Raji (cell line): ENCODE measurements around the gene PRR12.

Experiments used
- POLR2A ChIP-seq: IDR thresholded peaks from 2 replicates; pipeline ENCODE4 v1.6.1; 2011; ENCODE audit warnings: low read depth, low read length, control low read depth; ENCODE audit not compliant: insufficient read depth

Gene PRR12

DNA sequence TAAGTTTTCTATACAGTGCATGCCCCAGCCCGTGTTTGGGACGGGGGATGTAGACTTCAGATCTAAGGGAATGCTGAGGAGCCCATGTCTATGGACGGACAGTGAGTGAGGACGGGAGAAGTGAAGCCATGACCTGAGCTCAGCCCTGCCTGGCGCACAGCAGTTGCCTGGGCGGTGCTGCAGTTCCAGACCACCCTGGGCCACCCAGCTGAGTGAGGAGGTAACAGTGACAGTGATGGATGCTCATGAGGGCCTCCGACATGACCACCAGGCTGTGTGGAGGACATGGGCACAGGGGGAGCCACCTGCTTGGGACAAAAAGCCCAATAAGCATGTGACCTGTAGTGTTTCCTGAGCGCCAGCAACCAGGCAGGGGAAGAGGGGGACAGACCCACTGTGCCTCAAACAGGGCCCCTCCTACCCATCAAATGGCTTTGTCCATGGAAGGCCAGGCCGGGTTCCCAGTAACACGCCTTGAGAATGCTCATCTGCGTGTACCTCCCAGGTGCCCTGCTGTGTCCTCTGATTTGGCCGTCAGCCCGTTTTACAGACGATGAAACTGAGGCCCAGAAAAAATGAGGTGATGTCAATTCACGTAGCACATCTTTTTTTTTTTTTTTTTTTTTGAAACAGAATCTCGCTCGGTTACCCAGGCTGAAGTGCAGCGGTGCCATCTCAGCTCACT is 33.2 kb upstream of the PRR12 start:
- TF ChIP-seq POLR2A: no peak

GRCh38 chr19:49558591-49558990 is 32.4 kb upstream of the PRR12 start:
- no peak for TF ChIP-seq POLR2A

DNA sequence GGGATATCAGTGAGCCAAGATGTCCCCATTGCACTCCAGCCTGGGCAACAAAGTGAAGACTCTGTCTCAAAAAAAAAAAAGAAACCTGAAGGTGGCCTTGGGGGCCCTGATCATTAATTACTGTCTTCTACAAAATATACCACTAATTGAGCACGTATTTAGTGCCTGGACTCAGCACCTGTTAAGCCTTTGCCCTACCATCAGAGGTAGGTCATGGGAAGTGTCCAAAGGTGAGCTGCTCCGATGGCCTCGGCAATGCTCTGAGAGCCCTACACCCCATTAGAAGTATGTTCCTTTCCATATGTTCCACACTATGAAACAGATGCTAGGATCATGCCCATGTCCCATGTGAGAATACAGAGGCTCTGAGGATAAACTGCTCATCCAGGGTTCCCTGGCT is 31.5 kb upstream of the PRR12 start:
- TF ChIP-seq POLR2A: no peak

DNA sequence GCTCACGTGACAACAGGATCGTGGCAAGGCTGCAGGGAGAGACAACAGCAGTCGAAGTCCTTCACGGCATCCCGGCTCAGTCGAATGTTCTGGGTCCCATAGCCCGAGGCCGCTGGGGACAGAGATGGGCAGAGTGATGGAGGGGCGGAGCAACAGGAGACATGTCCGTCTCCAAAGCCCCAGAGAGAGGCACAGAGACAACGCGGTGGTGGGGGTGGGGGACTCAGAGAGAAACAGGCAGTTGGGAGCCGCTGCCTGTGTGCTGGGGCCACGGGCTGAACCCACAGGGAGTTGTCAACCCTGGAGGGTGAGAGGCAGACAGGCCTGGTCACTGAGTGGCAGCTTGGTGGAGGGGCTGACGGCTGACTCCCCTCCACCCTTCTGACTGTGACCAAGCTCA is 31.1 kb upstream of the PRR12 start:
- no peak for TF ChIP-seq POLR2A

GRCh38 chr19:49560358-49560900 is 30.6 kb upstream of the PRR12 start:
- no peak for TF ChIP-seq POLR2A

- no peak for TF ChIP-seq POLR2A
Measured at GRCh38 chr19:49564616-49565045, 26.4 kb upstream of the PRR12 start.

DNA sequence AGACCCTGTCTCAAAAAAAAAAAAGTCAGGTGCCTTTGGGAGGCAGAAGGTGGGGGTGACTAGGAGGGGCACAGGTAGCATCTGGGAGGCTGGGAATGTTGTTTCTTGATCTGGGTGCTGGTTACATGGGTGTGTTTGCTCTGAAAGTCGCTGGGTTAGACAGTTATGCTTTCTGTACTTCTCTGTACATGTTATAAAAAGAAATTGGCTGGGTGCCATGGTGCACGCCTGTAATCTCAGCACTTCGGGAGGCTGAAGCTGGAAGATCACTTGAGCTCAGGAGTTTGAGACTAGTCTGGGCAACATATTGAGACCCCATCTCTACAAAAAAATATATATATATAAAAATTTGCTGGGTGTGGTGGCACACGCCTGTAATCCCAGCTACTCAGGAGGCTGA is 25.7 kb upstream of the PRR12 start:
- TF ChIP-seq POLR2A: no peak

GRCh38 chr19:49566302-49566701 is 24.7 kb upstream of the PRR12 start:
- TF ChIP-seq POLR2A: no peak

- no peak for TF ChIP-seq POLR2A
Measured at GRCh38 chr19:49567861-49568441, 23.0 kb upstream of the PRR12 start.

DNA sequence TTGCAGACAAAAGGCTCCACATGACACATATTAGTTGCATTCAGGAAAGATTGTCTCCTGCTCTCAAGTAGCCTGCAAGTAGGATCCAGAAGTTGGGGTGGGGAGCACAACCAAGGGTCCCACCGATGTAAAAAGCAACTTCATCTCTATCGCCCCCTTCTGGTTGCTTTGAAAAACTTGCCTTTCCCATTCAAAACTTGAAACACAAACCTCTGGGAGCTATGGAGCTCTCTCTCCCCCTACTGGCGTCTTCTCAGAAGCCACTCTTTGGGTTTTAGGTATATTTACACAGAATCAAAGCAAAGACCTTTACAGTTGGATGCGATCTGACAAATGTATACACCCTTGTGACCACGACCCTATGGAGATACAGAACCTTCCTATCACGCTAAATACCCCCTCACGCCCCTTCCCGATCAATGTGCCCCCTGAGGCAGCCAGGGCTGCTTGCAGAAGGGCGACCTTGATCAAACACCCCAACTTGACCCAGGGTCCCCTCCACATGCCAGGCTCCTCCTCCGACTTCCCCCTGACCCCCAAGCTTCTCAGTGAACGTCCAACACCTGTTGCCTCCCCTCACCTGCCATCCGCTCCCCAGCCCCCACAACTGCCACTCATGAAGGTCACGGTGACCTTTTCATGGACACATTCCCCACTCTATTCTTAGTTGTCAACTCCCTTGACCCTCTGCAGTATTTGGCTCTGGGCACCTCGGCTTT is 20.7 kb upstream of the PRR12 start:
- no peak for TF ChIP-seq POLR2A

DNA sequence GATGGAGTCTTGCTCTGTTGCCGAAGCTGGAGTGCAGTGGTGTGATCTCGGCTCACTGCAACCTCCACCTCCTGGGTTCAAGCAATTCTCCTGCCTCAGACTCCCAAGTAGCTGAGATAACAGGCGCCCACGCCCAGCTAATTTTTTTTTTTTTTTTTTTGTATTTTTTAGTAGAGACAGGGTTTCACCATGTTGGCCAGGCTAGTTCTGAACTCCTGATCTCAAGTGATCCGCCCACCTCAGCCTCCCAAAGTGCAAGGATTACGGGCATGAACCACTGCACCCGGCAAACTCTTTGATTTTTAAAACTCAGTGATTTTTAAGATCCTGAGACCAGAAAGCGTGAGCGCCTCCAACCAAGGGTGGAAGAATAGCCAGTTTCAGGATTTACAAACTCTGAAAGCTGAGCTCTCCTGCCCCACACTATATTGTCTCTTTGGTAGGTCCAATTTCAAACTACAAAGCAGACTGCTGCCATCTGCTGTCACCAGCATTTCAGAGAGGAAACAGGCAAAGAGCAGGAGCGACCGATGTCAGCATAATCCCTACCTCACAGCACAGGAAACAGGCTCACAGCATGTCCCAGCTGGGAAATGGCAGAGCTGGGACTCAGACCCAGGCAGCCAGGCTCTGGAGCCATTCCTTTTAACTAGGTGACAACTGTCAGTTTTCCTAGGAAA is 19.8 kb upstream of the PRR12 start:
- no peak for TF ChIP-seq POLR2A

DNA sequence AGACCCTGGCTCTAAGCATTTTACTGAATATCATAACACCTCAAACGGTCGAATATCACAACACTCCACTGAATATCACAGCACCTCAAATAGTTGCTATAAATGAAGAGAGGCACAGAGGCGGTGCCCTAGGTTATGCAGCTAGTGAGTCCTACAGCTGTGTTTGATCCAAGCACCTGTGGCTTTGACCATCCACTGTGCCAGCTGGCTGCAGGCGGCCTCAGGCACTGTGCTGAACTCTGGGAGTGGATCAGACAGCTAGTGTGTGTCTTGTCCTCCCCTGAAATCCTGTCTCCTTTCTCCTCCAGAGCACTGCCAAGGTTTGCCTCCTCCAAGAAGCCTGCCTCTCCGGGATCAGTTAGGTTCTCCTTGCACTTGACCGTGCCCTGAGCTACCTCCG is 18.0 kb upstream of the PRR12 start:
- TF ChIP-seq POLR2A: no peak

GRCh38 chr19:49573425-49573824 is 17.6 kb upstream of the PRR12 start:
- no peak for TF ChIP-seq POLR2A

GRCh38 chr19:49574206-49574755 is 16.7 kb upstream of the PRR12 start:
- no peak for TF ChIP-seq POLR2A

GRCh38 chr19:49579193-49579592 is 11.8 kb upstream of the PRR12 start:
- no peak for TF ChIP-seq POLR2A
